Spleen (tissue), 7 donors: ENCODE results near the gene F13A1.

Experiments used
- POLR2AphosphoS5 ChIP-seq, 3 donors: sonication (generic); formaldehyde crosslinking; IDR thresholded peaks; one replicate each; pipeline ENCODE4 v1.5.1; 2017; ENCODE audit warnings: antibody characterized with exemption in 3 of 3
- TF ChIP-seq, protein P1 (sequence below), 11 experiments: fragments of 200-600 bp in 7 of 11; fragments of 450-650 bp in 4 of 11; sonication (generic) in 4 of 11; IDR thresholded peaks in 8 of 11; conservative IDR thresholded peaks in 3 of 11; 1 replicate in 7 of 11; 2 replicates in 4 of 11; pipeline versions ENCODE4 v1.4.0 to v1.8.0; 2016 to 2021; ENCODE audit warnings: antibody characterized with exemption in 11 of 11, inconsistent platforms in 4 of 11, mild to moderate bottlenecking in 1 of 11
- donor health status: DM: no; HTN: no; CAD: no; lungs with moderate emphysema.
- donor health status: DM: no; HTN: no; CAD: no.
- donor health status: DM: no; HTN: no; CAD: no.

DNA sequence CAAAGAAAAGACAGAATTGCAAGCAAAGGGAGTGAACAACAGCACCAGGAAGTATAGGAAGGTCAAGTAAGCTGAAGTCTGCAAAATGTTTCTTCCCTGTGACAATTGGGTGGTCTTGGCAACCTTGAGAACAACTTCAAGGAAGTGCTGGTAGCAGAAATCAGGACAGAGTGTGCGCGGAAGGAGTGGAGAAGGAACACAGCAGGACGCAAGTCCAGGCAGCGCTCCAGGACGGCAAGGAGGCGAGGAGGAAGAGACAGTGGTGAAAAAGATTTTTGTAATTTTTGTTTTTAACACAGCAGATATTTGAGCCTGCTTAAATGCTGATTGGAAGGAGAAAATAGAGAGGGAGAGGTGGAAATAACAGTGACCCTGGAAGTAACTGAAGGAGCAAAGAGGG, 141.7 kb downstream of the F13A1 start:
- TF ChIP-seq, protein P1, sequence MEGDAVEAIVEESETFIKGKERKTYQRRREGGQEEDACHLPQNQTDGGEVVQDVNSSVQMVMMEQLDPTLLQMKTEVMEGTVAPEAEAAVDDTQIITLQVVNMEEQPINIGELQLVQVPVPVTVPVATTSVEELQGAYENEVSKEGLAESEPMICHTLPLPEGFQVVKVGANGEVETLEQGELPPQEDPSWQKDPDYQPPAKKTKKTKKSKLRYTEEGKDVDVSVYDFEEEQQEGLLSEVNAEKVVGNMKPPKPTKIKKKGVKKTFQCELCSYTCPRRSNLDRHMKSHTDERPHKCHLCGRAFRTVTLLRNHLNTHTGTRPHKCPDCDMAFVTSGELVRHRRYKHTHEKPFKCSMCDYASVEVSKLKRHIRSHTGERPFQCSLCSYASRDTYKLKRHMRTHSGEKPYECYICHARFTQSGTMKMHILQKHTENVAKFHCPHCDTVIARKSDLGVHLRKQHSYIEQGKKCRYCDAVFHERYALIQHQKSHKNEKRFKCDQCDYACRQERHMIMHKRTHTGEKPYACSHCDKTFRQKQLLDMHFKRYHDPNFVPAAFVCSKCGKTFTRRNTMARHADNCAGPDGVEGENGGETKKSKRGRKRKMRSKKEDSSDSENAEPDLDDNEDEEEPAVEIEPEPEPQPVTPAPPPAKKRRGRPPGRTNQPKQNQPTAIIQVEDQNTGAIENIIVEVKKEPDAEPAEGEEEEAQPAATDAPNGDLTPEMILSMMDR (IDR thresholded peaks at IDR 0.05 in 8 of 11, conservative IDR thresholded peaks at IDR 0.05 in 3 of 11): no peak
- no peak for TF ChIP-seq POLR2AphosphoS5 (IDR thresholded peaks at IDR 0.05)
